ENCODE results near the gene FHIT. TPM values are rescaled to one million over a fixed set of nuclear protein-coding genes. Genes with fewer than 3 reads are reported as not detected.
"Not testable (repeated sequence)": the region's sequence is repeated elsewhere in the genome, so short reads cannot be mapped to it uniquely, and the experiment has no call there.

FHIT gene
- total RNA-seq, 1 donor: 16.9 TPM

GRCh38 chr3:61248496-61248895 lies 2.8 kb downstream of the FHIT start:
- Histone ChIP-seq H3K4me1 (ENCODE audit: insufficient read depth, low read length) (peaks cover 12% of the 10 kb centered on the region), H3K27me3 (ENCODE audit: insufficient read depth, low read length) (no peaks in the 10 kb centered on the region), H3K9me3 (ENCODE audit: low read depth, low read length) (no peaks in the 10 kb centered on the region), H3K4me3 (ENCODE audit: low read length) (no peak overlapping the region)

- no peak overlapping the region for H3K4me3 ChIP-seq (ENCODE audit: low read length)
- H3K9me3 ChIP-seq (ENCODE audit: low read depth, low read length): no peaks in the 10 kb centered on the region
- H3K27me3 ChIP-seq (ENCODE audit: insufficient read depth, low read length): no peaks in the 10 kb centered on the region
- H3K4me1 ChIP-seq (ENCODE audit: insufficient read depth, low read length): peaks cover 12% of the 10 kb centered on the region
These were observed 4.1 kb downstream of the FHIT start for GRCh38 chr3:61247191-61247590.

GRCh38 chr3:61239871-61240270 lies 11.4 kb downstream of the FHIT start:
- H3K9me3 ChIP-seq (ENCODE audit: low read depth, low read length): no peaks in the 10 kb centered on the region
- no peak overlapping the region for H3K4me3 ChIP-seq (ENCODE audit: low read length)
- H3K27me3 ChIP-seq (ENCODE audit: insufficient read depth, low read length): no peaks in the 10 kb centered on the region
- H3K4me1 ChIP-seq (ENCODE audit: insufficient read depth, low read length): no peaks in the 10 kb centered on the region

DNA sequence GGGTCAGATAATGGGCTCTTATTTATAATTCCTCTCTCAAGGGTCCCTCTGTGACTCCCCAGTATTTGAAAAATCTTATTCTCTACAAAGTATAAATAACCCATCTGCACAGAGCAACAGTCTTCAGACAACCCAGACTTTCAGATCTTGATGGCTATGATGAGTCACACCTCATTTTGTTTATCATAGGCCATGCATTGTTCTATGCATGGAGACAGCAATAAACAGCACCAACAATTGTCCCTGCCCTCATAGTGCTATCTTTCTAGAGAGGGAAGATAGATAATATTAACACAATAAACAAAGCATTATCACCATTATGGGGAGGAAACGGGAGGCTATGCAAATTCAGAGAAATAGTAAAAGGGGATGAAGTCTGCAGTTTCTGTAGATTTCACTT lies 13.4 kb downstream of the FHIT start:
- no peaks in the 10 kb centered on the region for H3K27me3 ChIP-seq (ENCODE audit: insufficient read depth, low read length)
- no peaks in the 10 kb centered on the region for H3K9me3 ChIP-seq (ENCODE audit: low read depth, low read length)
- no peaks in the 10 kb centered on the region for H3K4me1 ChIP-seq (ENCODE audit: insufficient read depth, low read length)
- no peak overlapping the region for H3K4me3 ChIP-seq (ENCODE audit: low read length)

DNA sequence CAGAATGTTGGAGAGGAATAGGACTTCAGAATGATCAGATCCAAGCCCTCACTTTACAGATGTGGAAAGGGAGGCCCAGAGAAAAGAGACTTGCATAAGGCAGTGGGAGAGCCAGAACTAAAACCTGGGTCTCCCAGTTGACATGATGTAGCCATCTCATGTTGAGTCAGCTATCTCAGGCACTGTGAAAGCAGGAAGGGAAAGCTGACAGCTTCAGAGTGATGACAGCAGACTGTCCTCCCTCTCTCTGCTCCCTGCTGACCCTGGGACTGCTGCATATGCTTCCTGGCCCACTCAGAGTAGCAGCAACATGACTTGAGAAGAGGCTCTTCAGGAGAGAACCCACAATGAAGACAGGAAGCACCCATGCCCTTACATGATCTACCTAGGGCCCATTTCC lies 14.7 kb downstream of the FHIT start:
- H3K4me3 ChIP-seq (ENCODE audit: low read length): no peak overlapping the region
- no peaks in the 10 kb centered on the region for H3K9me3 ChIP-seq (ENCODE audit: low read depth, low read length)
- no peaks in the 10 kb centered on the region for H3K4me1 ChIP-seq (ENCODE audit: insufficient read depth, low read length)
- H3K27me3 ChIP-seq (ENCODE audit: insufficient read depth, low read length): no peaks in the 10 kb centered on the region

- H3K27me3 ChIP-seq (ENCODE audit: insufficient read depth, low read length): no peaks in the 10 kb centered on the region
- no peaks in the 10 kb centered on the region for H3K9me3 ChIP-seq (ENCODE audit: low read depth, low read length)
- H3K4me1 ChIP-seq (ENCODE audit: insufficient read depth, low read length): no peaks in the 10 kb centered on the region
- H3K4me3 ChIP-seq (ENCODE audit: low read length): no peak overlapping the region
These were observed 17.5 kb downstream of the FHIT start for GRCh38 chr3:61233746-61234145.

DNA sequence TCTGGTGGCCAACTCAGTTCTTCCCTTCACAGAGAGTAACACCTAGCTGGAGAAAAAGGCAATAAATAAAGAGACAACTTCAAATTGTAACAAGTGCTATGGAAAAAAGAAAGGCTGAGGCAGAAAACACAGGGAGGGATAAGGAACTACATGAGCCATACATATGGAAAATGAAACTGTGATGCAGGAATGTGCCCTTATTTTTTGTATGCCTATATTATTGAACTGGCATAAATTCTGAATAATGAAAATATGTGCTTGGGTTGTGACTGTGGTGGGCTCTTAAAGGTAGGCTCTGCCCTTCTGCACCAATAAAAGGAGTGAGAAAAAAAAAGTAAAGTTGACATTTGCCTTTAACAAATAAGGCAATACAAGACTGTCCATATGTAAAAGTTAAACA lies 19.6 kb downstream of the FHIT start:
- no peaks in the 10 kb centered on the region for H3K9me3 ChIP-seq (ENCODE audit: low read depth, low read length)
- H3K27me3 ChIP-seq (ENCODE audit: insufficient read depth, low read length): no peaks in the 10 kb centered on the region
- no peak overlapping the region for H3K4me3 ChIP-seq (ENCODE audit: low read length)
- H3K4me1 ChIP-seq (ENCODE audit: insufficient read depth, low read length): no peaks in the 10 kb centered on the region

DNA sequence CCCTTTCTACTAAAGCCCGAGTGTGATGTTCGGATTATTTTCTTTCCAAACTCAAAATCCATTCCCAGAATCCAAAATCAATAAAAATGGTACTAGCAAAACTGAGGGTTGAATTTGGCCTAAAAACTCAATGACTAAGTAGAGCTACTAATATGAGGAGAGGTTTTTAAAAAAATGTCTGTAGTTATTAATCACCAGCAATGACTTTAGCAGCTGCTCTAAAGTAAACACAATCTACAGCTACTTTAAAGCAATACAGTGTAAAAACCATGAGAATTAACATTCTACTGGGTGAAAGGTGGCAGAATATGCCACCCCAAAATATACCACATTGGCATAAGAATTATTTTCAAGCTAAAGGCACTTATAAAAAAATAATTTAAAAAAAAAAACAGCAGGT lies 23.5 kb downstream of the FHIT start:
- H3K9me3 ChIP-seq (ENCODE audit: low read depth, low read length): no peaks in the 10 kb centered on the region
- no peak overlapping the region for H3K4me3 ChIP-seq (ENCODE audit: low read length)
- H3K4me1 ChIP-seq (ENCODE audit: insufficient read depth, low read length): no peaks in the 10 kb centered on the region

GRCh38 chr3:61226166-61226686 lies 25.0 kb downstream of the FHIT start:
- Histone ChIP-seq H3K9me3 (ENCODE audit: low read depth, low read length) (no peaks in the 10 kb centered on the region), H3K27me3 (ENCODE audit: insufficient read depth, low read length) (no peaks in the 10 kb centered on the region)

More for the DNA sequence above, 23.5 kb downstream of the FHIT start:
- no peaks in the 10 kb centered on the region for H3K27me3 ChIP-seq (ENCODE audit: insufficient read depth, low read length)

GRCh38 chr3:61224823-61225222 lies 26.4 kb downstream of the FHIT start:
- H3K27me3 ChIP-seq (ENCODE audit: insufficient read depth, low read length): no peaks in the 10 kb centered on the region
- no peak overlapping the region for H3K4me3 ChIP-seq (ENCODE audit: low read length)
- no peaks in the 10 kb centered on the region for H3K4me1 ChIP-seq (ENCODE audit: insufficient read depth, low read length)
- no peaks in the 10 kb centered on the region for H3K9me3 ChIP-seq (ENCODE audit: low read depth, low read length)

More at GRCh38 chr3:61226166-61226686, 25.0 kb downstream of the FHIT start:
- no peak overlapping the region for H3K4me3 ChIP-seq (ENCODE audit: low read length)
- no peaks in the 10 kb centered on the region for H3K4me1 ChIP-seq (ENCODE audit: insufficient read depth, low read length)

GRCh38 chr3:61223451-61223850 lies 27.8 kb downstream of the FHIT start:
- H3K4me3 ChIP-seq (ENCODE audit: low read length): no peak overlapping the region
- H3K27me3 ChIP-seq (ENCODE audit: insufficient read depth, low read length): no peaks in the 10 kb centered on the region
- no peaks in the 10 kb centered on the region for H3K9me3 ChIP-seq (ENCODE audit: low read depth, low read length)
- H3K4me1 ChIP-seq (ENCODE audit: insufficient read depth, low read length): no peaks in the 10 kb centered on the region

GRCh38 chr3:61222467-61222866 lies 28.8 kb downstream of the FHIT start:
- Histone ChIP-seq H3K9me3 (ENCODE audit: low read depth, low read length) (no peaks in the 10 kb centered on the region), H3K27me3 (ENCODE audit: insufficient read depth, low read length) (no peaks in the 10 kb centered on the region), H3K4me1 (ENCODE audit: insufficient read depth, low read length) (no peaks in the 10 kb centered on the region), H3K4me3 (ENCODE audit: low read length) (no peak overlapping the region)

DNA sequence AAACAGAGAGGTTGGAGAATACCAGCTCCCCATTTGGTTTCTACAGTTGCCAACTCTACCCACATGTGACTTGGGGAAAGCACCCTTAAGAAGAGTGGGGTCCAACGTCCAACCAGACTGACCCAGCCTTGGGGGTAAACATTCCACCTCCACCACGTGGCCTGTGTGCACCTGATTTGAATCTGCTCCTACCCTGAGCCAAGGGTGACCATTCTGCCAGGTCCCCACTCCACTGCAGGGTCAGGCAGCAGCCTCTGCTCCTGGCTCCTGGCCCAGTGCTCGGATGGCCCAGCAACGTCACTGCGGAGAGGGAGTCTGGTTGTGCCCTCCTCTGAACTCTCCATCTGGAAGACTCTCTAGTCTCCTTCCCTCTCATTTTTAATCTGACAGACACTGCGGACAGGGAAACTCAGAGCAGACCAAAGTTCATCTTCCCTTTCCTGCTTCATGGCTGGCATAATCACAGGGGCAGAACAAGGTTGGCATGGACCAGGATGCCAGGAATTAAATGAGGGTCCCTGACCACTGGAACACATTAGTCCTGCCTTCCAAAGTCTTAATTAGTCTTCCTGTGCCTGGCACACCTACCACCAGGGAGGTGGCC lies 29.4 kb downstream of the FHIT start:
- no peak overlapping the region for H3K4me3 ChIP-seq (ENCODE audit: low read length)
- H3K4me1 ChIP-seq (ENCODE audit: insufficient read depth, low read length): no peaks in the 10 kb centered on the region
- no peaks in the 10 kb centered on the region for H3K27me3 ChIP-seq (ENCODE audit: insufficient read depth, low read length)
- no peaks in the 10 kb centered on the region for H3K9me3 ChIP-seq (ENCODE audit: low read depth, low read length)

- Histone ChIP-seq H3K9me3 (ENCODE audit: low read depth, low read length) (no peaks in the 10 kb centered on the region), H3K4me3 (ENCODE audit: low read length) (no peak overlapping the region), H3K4me1 (ENCODE audit: insufficient read depth, low read length) (no peaks in the 10 kb centered on the region), H3K27me3 (ENCODE audit: insufficient read depth, low read length) (no peaks in the 10 kb centered on the region)
These were observed 32.7 kb downstream of the FHIT start for GRCh38 chr3:61218504-61218903.

DNA sequence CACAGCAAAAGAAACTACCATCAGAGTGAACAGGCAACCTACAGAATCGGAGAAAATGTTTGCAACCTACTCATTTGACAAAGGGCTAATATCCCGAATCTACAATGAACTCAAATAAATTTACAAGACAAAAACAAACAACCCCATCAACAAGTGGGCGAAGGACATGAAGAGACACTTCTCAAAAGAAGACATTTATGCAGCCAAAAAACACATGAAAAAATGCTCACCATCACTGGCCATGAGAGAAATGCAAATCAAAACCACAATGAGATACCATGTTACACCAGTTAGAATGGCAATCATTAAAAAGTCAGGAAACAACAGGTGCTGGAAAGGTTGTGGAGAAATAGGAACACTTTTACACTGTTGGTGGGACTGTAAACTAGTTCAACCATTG lies 35.1 kb downstream of the FHIT start:
- not testable (repeated sequence) for H3K9me3 ChIP-seq (ENCODE audit: low read depth, low read length); H3K4me1 ChIP-seq (ENCODE audit: insufficient read depth, low read length)

GRCh38 chr3:61202086-61202485 lies 49.2 kb downstream of the FHIT start:
- Histone ChIP-seq H3K9me3 (ENCODE audit: low read depth, low read length) (no peaks in the 10 kb centered on the region), H3K4me3 (ENCODE audit: low read length) (no peak overlapping the region), H3K27me3 (ENCODE audit: insufficient read depth, low read length) (no peaks in the 10 kb centered on the region), H3K4me1 (ENCODE audit: insufficient read depth, low read length) (no peaks in the 10 kb centered on the region)

More for the DNA sequence above, 35.1 kb downstream of the FHIT start:
- H3K4me3 ChIP-seq (ENCODE audit: low read length); H3K27me3 ChIP-seq (ENCODE audit: insufficient read depth, low read length): not testable (repeated sequence)

All from mononuclear cell (primary cell).